RWPE2 (cell line): Measurements from ENCODE around the gene TRAF3IP3.

ENCODE experiments used
- ATAC-seq: fragments of 200-7000 bp; cut with Tn5 transposase; 3 replicates; pipeline ENCODE4 v1.9.1; 2021; ENCODE audit warnings: low read depth
- DNase-seq: peaks from one replicate; pipeline ENCODE4 v3.0.0-alpha.2; 2020; ENCODE audit warnings: low spot score
- H3K27ac ChIP-seq: fragments of 450-650 bp; 2 replicates; pipeline ENCODE4 v1.5.1; 2017; ENCODE audit warnings: mild to moderate bottlenecking; ENCODE audit not compliant: poor library complexity, severe bottlenecking
- H3K27me3 ChIP-seq: fragments of 250-450 bp; sonication (Bioruptor Pico); 2 replicates; pipeline ENCODE4 v1.5.1; 2021; ENCODE audit warnings: mild to moderate bottlenecking, moderate library complexity; ENCODE audit not compliant: insufficient read depth, poor library complexity, severe bottlenecking
- H3K36me3 ChIP-seq: fragments of 250-450 bp; sonication (Bioruptor Pico); 2 replicates; pipeline ENCODE4 v1.5.1; 2020; ENCODE audit warnings: low read depth, mild to moderate bottlenecking, moderate library complexity
- H3K4me1 ChIP-seq: fragments of 250-450 bp; sonication (Bioruptor Pico); 2 replicates; pipeline ENCODE4 v1.5.1; 2021; ENCODE audit warnings: mild to moderate bottlenecking, moderate library complexity; ENCODE audit not compliant: insufficient read depth, poor library complexity, severe bottlenecking
- H3K4me3 ChIP-seq: fragments of 250-450 bp; sonication (Bioruptor Pico); 2 replicates; pipeline ENCODE4 v1.5.1; 2021; ENCODE audit warnings: mild to moderate bottlenecking, moderate library complexity; ENCODE audit not compliant: severe bottlenecking
- H3K9me3 ChIP-seq: fragments of 250-450 bp; sonication (Bioruptor Pico); 2 replicates; pipeline ENCODE4 v1.5.1; 2021; ENCODE audit warnings: mild to moderate bottlenecking, moderate library complexity; ENCODE audit not compliant: severe bottlenecking
- TF ChIP-seq, protein P1 (sequence below): fragments of 450-650 bp; IDR thresholded peaks from one replicate; pipeline ENCODE4 v1.5.1; 2017; ENCODE audit warnings: mild to moderate bottlenecking, moderate library complexity; ENCODE audit not compliant: poor library complexity, severe bottlenecking

The TRAF3IP3 gene

GRCh38 chr1:209797978-209798639 is 42.3 kb downstream of the TRAF3IP3 start:
- ATAC-seq (peak; percentile 53; the same call in 2 of the 3 replicates), DNase-seq (no peak)
- Histone ChIP-seq H3K9me3 (no peaks in the 10 kb centered on the region), H3K27ac (no peak overlapping the region), H3K27me3 (no peaks in the 10 kb centered on the region), H3K4me1 (peaks cover 7% of the 10 kb centered on the region), H3K4me3 (no peak overlapping the region), H3K36me3 (peaks cover 88% of the 10 kb centered on the region)
- TF ChIP-seq, protein P1, sequence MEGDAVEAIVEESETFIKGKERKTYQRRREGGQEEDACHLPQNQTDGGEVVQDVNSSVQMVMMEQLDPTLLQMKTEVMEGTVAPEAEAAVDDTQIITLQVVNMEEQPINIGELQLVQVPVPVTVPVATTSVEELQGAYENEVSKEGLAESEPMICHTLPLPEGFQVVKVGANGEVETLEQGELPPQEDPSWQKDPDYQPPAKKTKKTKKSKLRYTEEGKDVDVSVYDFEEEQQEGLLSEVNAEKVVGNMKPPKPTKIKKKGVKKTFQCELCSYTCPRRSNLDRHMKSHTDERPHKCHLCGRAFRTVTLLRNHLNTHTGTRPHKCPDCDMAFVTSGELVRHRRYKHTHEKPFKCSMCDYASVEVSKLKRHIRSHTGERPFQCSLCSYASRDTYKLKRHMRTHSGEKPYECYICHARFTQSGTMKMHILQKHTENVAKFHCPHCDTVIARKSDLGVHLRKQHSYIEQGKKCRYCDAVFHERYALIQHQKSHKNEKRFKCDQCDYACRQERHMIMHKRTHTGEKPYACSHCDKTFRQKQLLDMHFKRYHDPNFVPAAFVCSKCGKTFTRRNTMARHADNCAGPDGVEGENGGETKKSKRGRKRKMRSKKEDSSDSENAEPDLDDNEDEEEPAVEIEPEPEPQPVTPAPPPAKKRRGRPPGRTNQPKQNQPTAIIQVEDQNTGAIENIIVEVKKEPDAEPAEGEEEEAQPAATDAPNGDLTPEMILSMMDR, result no peak

- Histone ChIP-seq H3K4me3 (no peak overlapping the region), H3K27me3 (no peaks in the 10 kb centered on the region), H3K9me3 (no peaks in the 10 kb centered on the region), H3K4me1 (peaks cover 18% of the 10 kb centered on the region), H3K27ac (no peak overlapping the region), H3K36me3 (peaks cover 72% of the 10 kb centered on the region)
- TF ChIP-seq, protein P1, result no peak
- ATAC-seq (no peak), DNase-seq (no peak)
These were observed 45.4 kb downstream of the TRAF3IP3 start for GRCh38 chr1:209800984-209801834.

DNA sequence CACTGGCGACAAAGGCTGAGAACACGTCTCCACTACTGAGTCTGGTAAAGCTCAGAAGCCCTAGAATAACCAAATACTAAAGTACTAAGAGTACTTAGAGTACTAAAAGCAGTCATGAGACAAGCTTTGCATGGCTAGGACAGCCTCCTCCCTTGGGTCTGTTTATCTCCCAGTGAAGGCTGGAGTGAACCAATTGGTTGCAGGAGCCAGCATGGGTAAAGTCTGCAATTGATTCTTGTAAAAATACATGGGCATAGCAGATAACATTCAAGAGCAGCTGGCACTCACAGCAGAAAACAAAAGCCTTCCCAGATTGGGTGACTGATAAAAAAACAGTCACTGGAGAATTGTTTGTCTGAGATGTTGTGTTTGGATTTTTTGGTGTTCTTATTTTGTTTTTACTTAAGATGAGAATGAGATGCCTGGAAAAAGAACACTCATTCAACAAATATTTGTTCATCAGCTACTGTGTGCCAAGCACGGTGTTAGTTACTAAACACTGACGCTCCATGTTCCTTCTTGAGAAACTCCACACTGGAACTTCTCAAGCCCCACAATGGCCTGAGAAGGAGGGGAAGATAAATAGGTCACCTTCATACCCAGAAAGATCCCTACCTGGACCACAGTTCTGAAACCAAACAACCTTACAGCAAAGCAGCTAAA is 46.4 kb downstream of the TRAF3IP3 start:
- H3K9me3 ChIP-seq, result no peaks in the 10 kb centered on the region
- no peaks in the 10 kb centered on the region for H3K27me3 ChIP-seq
- peaks cover 22% of the 10 kb centered on the region for H3K4me1 ChIP-seq
- peaks cover 64% of the 10 kb centered on the region for H3K36me3 ChIP-seq
- no peak overlapping the region for H3K27ac ChIP-seq
- TF ChIP-seq, protein P1, result no peak
- no peak overlapping the region for H3K4me3 ChIP-seq
- DNase-seq, result no peak
- no peak for ATAC-seq

DNA sequence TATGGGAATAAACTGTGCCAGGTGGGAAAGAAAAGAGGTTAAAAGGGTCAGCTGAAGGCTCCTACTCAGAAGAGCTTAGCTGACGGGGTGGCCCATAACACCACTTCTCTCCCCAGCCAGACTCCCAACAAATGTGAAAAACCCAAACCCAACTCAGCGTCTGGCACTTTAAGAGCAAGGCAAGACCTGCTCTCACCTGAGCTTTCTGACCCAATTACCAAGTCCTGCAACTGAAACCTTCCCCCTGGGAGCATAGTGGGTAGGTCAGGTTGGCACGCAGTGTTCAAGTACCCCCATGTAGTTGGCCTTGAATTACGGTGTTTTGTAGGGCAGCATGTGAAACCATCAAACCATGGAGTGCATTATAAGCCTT is 46.9 kb downstream of the TRAF3IP3 start:
- peaks cover 27% of the 10 kb centered on the region for H3K4me1 ChIP-seq
- no peak overlapping the region for H3K4me3 ChIP-seq
- H3K27ac ChIP-seq, result no peak overlapping the region
- H3K9me3 ChIP-seq, result no peaks in the 10 kb centered on the region
- H3K36me3 ChIP-seq, result peaks cover 60% of the 10 kb centered on the region
- DNase-seq, result no peak
- ATAC-seq, result no peak
- H3K27me3 ChIP-seq, result no peaks in the 10 kb centered on the region
- TF ChIP-seq, protein P1, result no peak
